K562 (cell line): ENCODE data around the gene WNT3. TPM values are rescaled to one million over a fixed set of nuclear protein-coding genes. Genes with fewer than 3 reads are reported as not detected.

ENCODE experiments used
- ATF1 ChIP-seq, 2 experiments: fragments of 450-650 bp in 1 of 2; IDR thresholded peaks; 2 replicates each; pipeline ENCODE4 v1.6.1; 2016; ENCODE audit warnings: missing compliant biosample characterization in 1 of 2, missing genetic modification characterization in 1 of 2
- ATF4 ChIP-seq: fragments of 450-650 bp; formaldehyde crosslinking; IDR thresholded peaks from 2 replicates; pipeline ENCODE4 v1.4.0; 2022; ENCODE audit warnings: mild to moderate bottlenecking, moderate library complexity
- BCL6 ChIP-seq: fragments of 250-450 bp; sonication (Bioruptor Pico); IDR thresholded peaks from 2 replicates; pipeline ENCODE4 v1.4.0; 2020
- BMI1 ChIP-seq: fragments of 150-350 bp; IDR thresholded peaks from 2 replicates; pipeline ENCODE4 v1.6.1; 2014; ENCODE audit warnings: low read length
- CC2D1A ChIP-seq: fragments of 450-650 bp; IDR thresholded peaks from 2 replicates; pipeline ENCODE4 v1.6.1; 2017; ENCODE audit warnings: mild to moderate bottlenecking
- CHD2 ChIP-seq: IDR thresholded peaks from 2 replicates; pipeline ENCODE4 v1.6.1; 2011; ENCODE audit warnings: low read depth, low read length
- COPS2 ChIP-seq: fragments of 450-650 bp; conservative IDR thresholded peaks from 2 replicates; pipeline ENCODE4 v1.6.1; 2016; ENCODE audit warnings: mild to moderate bottlenecking, moderate library complexity
- HNRNPUL1 ChIP-seq: fragments of 200-400 bp; formaldehyde crosslinking; IDR thresholded peaks from 2 replicates; pipeline ENCODE4 v1.6.1; 2017; ENCODE audit warnings: low read length
- KDM5B ChIP-seq: fragments of 200-600 bp; sonication (generic); IDR thresholded peaks from 2 replicates; pipeline ENCODE4 v1.6.1; 2012; ENCODE audit warnings: low read depth, mild to moderate bottlenecking, moderate library complexity, low read length, control low read depth, inconsistent platforms; ENCODE audit not compliant: insufficient replicate concordance
- KLF10 ChIP-seq: fragments of 250-450 bp; sonication (Bioruptor Pico); IDR thresholded peaks from 2 replicates; pipeline ENCODE4 v1.6.1; 2021; ENCODE audit warnings: matching md5 sums
- LCOR ChIP-seq: sonication (generic); formaldehyde crosslinking; IDR thresholded peaks from 2 replicates; pipeline ENCODE4 v1.8.0; 2022; ENCODE audit warnings: mild to moderate bottlenecking, missing genetic modification reagents
- MCM5 ChIP-seq: fragments of 450-650 bp; IDR thresholded peaks from 2 replicates; pipeline ENCODE4 v1.6.1; 2016; ENCODE audit warnings: low read depth
- MEF2A ChIP-seq: IDR thresholded peaks from 2 replicates; pipeline ENCODE4 v1.6.1; 2011; ENCODE audit warnings: low read depth, mild to moderate bottlenecking, low read length, moderate library complexity; ENCODE audit not compliant: control insufficient read depth
- MEF2D ChIP-seq: conservative IDR thresholded peaks from 2 replicates; pipeline ENCODE4 v1.6.1; 2016; ENCODE audit warnings: low read depth, missing genetic modification characterization, missing compliant biosample characterization
- NR2C2 ChIP-seq, 2 experiments: fragments of 200-800 bp in 1 of 2; sonication (Bioruptor generic) in 1 of 2; sonication (generic) in 1 of 2; formaldehyde crosslinking in 1 of 2; IDR thresholded peaks; 2 replicates each; pipeline versions ENCODE4 v1.6.1 to v1.8.0; 2016 to 2022; ENCODE audit warnings: mild to moderate bottlenecking in 1 of 2, missing compliant biosample characterization in 1 of 2, missing genetic modification characterization in 1 of 2, missing genetic modification reagents in 1 of 2
- NRF1 ChIP-seq, 2 experiments: fragments of 450-650 bp; IDR thresholded peaks in 1 of 2; conservative IDR thresholded peaks in 1 of 2; 2 replicates each; pipeline ENCODE4 v1.6.1; 2014; ENCODE audit warnings: mild to moderate bottlenecking in 2 of 2
- PCBP1 ChIP-seq: fragments of 200-400 bp; formaldehyde crosslinking; IDR thresholded peaks from 2 replicates; pipeline ENCODE4 v1.6.1; 2018; ENCODE audit warnings: mild to moderate bottlenecking, low read depth, low read length; ENCODE audit not compliant: poor library complexity, severe bottlenecking
- PHB ChIP-seq: fragments of 250-450 bp; sonication (Bioruptor Pico); IDR thresholded peaks from 2 replicates; pipeline ENCODE4 v1.5.0; 2021
- SMAD2 ChIP-seq: fragments of 150-350 bp; IDR thresholded peaks from 2 replicates; pipeline ENCODE4 v1.6.1; 2014; ENCODE audit warnings: low read depth, mild to moderate bottlenecking, low read length
- SRSF7 ChIP-seq: fragments of 200-400 bp; formaldehyde crosslinking; optimal IDR thresholded peaks from 2 replicates; pipeline ENCODE3; 2017; ENCODE audit warnings: mild to moderate bottlenecking, low read depth, low read length
- STAT5A ChIP-seq: IDR thresholded peaks from 2 replicates; pipeline ENCODE4 v1.6.1; 2012; ENCODE audit warnings: low read length, inconsistent platforms, borderline replicate concordance
- TCFL5 ChIP-seq: fragments of 250-450 bp; sonication (Bioruptor Pico); conservative IDR thresholded peaks from 2 replicates; pipeline ENCODE4 v1.6.1; 2021; ENCODE audit warnings: mild to moderate bottlenecking, moderate library complexity, matching md5 sums
- ZBTB26 ChIP-seq: fragments of 450-650 bp; formaldehyde crosslinking; IDR thresholded peaks from 2 replicates; pipeline ENCODE4 v1.4.0; 2022; ENCODE audit warnings: missing genetic modification characterization
- ZNF140 ChIP-seq: fragments of 250-450 bp; sonication (Bioruptor Pico); IDR thresholded peaks from 2 replicates; pipeline ENCODE4 v1.8.0; 2021; ENCODE audit warnings: moderate library complexity, mild to moderate bottlenecking, inconsistent platforms
- ZNF592 ChIP-seq: fragments of 450-650 bp; IDR thresholded peaks from 2 replicates; pipeline ENCODE4 v1.6.1; 2017; ENCODE audit warnings: antibody characterized with exemption, mild to moderate bottlenecking
- polyA plus RNA-seq, 8 experiments: library from polyadenylated mRNA; depleted of rRNA in 4 of 8; stranded (reverse) in 5 of 8; unstranded in 3 of 8; fragments of >200 nt; fragmentation: Nextera tagmentation in 2 of 8; fragmentation: Illumina TruSeq in 1 of 8; extraction: Ambion mirVana in 2 of 8; extraction: Trizol in 1 of 8; gene quantifications; 2 replicates each; pipeline versions ENCODE4 v1.2.1 to v1.2.3, GENCODE V29; 2011 to 2014; ENCODE audit warnings: inconsistent platforms in 1 of 8, missing spikeins in 1 of 8
- total RNA-seq, 7 experiments: library from RNA; depleted of rRNA in 6 of 7; stranded (reverse); fragments of >200 nt in 6 of 7; fragmentation: Illumina TruSeq in 2 of 7; extraction: Trizol in 2 of 7; gene quantifications; 2 replicates each; pipeline versions ENCODE4 v1.2.1 to v1.2.3, GENCODE V29; 2011 to 2021; ENCODE audit warnings: low replicate concordance in 1 of 7

The WNT3 gene
- total and polyA plus RNA-seq, 9 of the 15 experiments (the other 6 are each of a cell fraction or from before 2014, with no cell fraction given), result 1.5 to 6.1 (median 3.3) TPM

- TF ChIP-seq ZNF592 (0 out of 2 replicates have a peak, but pooled peaks have one; percentile 30), CHD2 (no peak), COPS2 (no peak), BCL6 (CRISPR knock-in tag) (no peak), HNRNPUL1 (no peak), NR2C2 (CRISPR knock-in tag; IDR thresholded peaks at IDR 0.05) (peak; percentile 40; the same call in 1 of the 2 replicates), NR2C2 (tag; IDR thresholded peaks at IDR 0.05) (no peak), KLF10 (no peak), PHB (CRISPR knock-in tag) (no peak), BMI1 (no peak), ZNF140 (CRISPR knock-in tag) (no peak), TCFL5 (CRISPR knock-in tag) (no peak), CC2D1A (peak; percentile 54; the same call in 1 of the 2 replicates), SMAD2 (no peak), KDM5B (no peak), NRF1 (conservative IDR thresholded peaks at IDR 0.05 in 1 of 2, IDR thresholded peaks at IDR 0.05 in 1 of 2) (peak; percentile 52 to 62), ZBTB26 (CRISPR knock-in tag) (no peak), MEF2A (no peak), ATF4 (CRISPR knock-in tag) (no peak), MEF2D (tag) (no peak), PCBP1 (no peak), MCM5 (no peak), ATF1 (CRISPR knock-in tag; IDR thresholded peaks at IDR 0.05) (no peak), ATF1 (tag; IDR thresholded peaks at IDR 0.05) (peak; percentile 11; the same call in 1 of the 2 replicates), STAT5A (no peak), SRSF7 (no peak), LCOR (CRISPR knock-in tag) (no peak)
These were observed 4.0 kb upstream of the WNT3 start (continued) for GRCh38 chr17:46822388-46822921.
